Measurements from ENCODE around the gene GSKIP. TPM values are rescaled to one million over a fixed set of nuclear protein-coding genes. Genes with fewer than 3 reads are reported as not detected.

GSKIP gene
- total RNA-seq, 1 experiment from 2014 or later, result 43.0 TPM

GRCh38 chr14:96399405-96399804 lies 36.1 kb downstream of the GSKIP start:
- Mint-ChIP-seq H3K9me3 (no peaks in the 10 kb centered on the region), H3K27me3 (ENCODE audit: low read depth) (no peaks in the 10 kb centered on the region; the same call in 1 of the 2 replicates), H3K36me3 (no peaks in the 10 kb centered on the region; the same call in 1 of the 2 replicates), H3K4me3 (no peak overlapping the region), H3K27ac (no peak overlapping the region), H3K4me1 (no peaks in the 10 kb centered on the region)
- POLR2A ChIA-PET, result no interaction called here
- no peak for DNase-seq (ENCODE audit: low spot score)
- no peak; the same call in 1 of the 2 replicates for ATAC-seq
- TF ChIP-seq ZNF121 (CRISPR knock-in tag; IDR thresholded peaks at IDR 0.05) (no peak), ATF1 (CRISPR knock-in tag; IDR thresholded peaks at IDR 0.05) (no peak), AFF4 (CRISPR knock-in tag; IDR thresholded peaks at IDR 0.05; ENCODE audit: borderline replicate concordance) (no peak), ZNF219 (CRISPR knock-in tag; IDR thresholded peaks at IDR 0.05; ENCODE audit: borderline replicate concordance) (no peak), JUN (CRISPR knock-in tag; IDR thresholded peaks at IDR 0.05) (no peak), GABPB1 (CRISPR knock-in tag; IDR thresholded peaks at IDR 0.05) (no peak), ATF6 (CRISPR knock-in tag; IDR thresholded peaks at IDR 0.05) (no peak), NFATC4 (CRISPR knock-in tag; IDR thresholded peaks at IDR 0.05) (no peak), FOXP4 (CRISPR knock-in tag; IDR thresholded peaks at IDR 0.05) (no peak), CREM (CRISPR knock-in tag; IDR thresholded peaks at IDR 0.05) (no peak), ZNF512 (CRISPR knock-in tag; IDR thresholded peaks at IDR 0.05; ENCODE audit: borderline replicate concordance) (no peak), ZBTB43 (CRISPR knock-in tag; IDR thresholded peaks at IDR 0.05) (no peak), MLX (CRISPR knock-in tag; IDR thresholded peaks at IDR 0.05) (no peak), PREB (CRISPR knock-in tag; IDR thresholded peaks at IDR 0.05; ENCODE audit: borderline replicate concordance) (no peak), NFE2L1 (CRISPR knock-in tag; IDR thresholded peaks at IDR 0.05) (no peak), ESRRA (CRISPR knock-in tag; IDR thresholded peaks at IDR 0.05; ENCODE audit: borderline replicate concordance) (no peak)
- CTCF ChIA-PET, result interaction anchor here (0.6 kb wide), 1 partner anchor 49 kb away, joined by 3 read pairs; no protein-coding TSS in a partner anchor

Data from WTC11 (cell line).